Left lobe of liver (tissue), 2 donors: ENCODE results near the gene GLB1L3. TPM values are rescaled to one million over a fixed set of nuclear protein-coding genes. Genes with fewer than 3 reads are reported as not detected.
A peak's percentile ranks its signal among the peaks of the same experiment; 100 is the strongest.

Experiments
- ATAC-seq: fragments of 200-7000 bp; cut with Tn5 transposase; one replicate; pipeline ENCODE4 v1.9.1; 2020; ENCODE audit warnings: mild to moderate bottlenecking, moderate library complexity
- DNase-seq: peaks from one replicate; pipeline ENCODE4 v3.0.0-alpha.2; 2020; ENCODE audit warnings: low spot score
- total RNA-seq: library from RNA; stranded (reverse); gene quantifications from one replicate; pipeline ENCODE4 v1.2.1, GENCODE V29; 2021
- donor health status: DM: no; HTN: no; CAD: no; lungs with moderate emphysema.
- donor health status: DM: no; HTN: yes; CAD: no.

The GLB1L3 gene
- 0.10 TPM for total RNA-seq

- DNase-seq (peak; percentile 40), ATAC-seq (peak; percentile 43)
Observed at GRCh38 chr11:134275534-134276395, at the start of gene GLB1L3. TSS of gene GLB1L3 (plus strand) at chr11:134276379. CDS start at chr11:134276741, 362 bp downstream.

GRCh38 chr11:134226806-134227325, 49.3 kb upstream of the GLB1L3 start:
- DNase-seq (no peak), ATAC-seq (no peak)

GRCh38 chr11:134228625-134229024, 47.6 kb upstream of the GLB1L3 start:
- DNase-seq (no peak), ATAC-seq (no peak)

GRCh38 chr11:134229126-134229790, 46.9 kb upstream of the GLB1L3 start:
- DNase-seq (no peak), ATAC-seq (no peak)

- no peak for DNase-seq
- ATAC-seq, result no peak
Observed at GRCh38 chr11:134230339-134230738, 45.8 kb upstream of the GLB1L3 start.

- ATAC-seq (peak; percentile 82), DNase-seq (peak; percentile 58)
Observed at GRCh38 chr11:134231958-134232659, 44.1 kb upstream of the GLB1L3 start.

GRCh38 chr11:134233729-134234179, 42.4 kb upstream of the GLB1L3 start:
- ATAC-seq, result no peak
- no peak for DNase-seq

GRCh38 chr11:134235399-134235798, 40.8 kb upstream of the GLB1L3 start:
- ATAC-seq, result peak; percentile 84
- peak; percentile 68 for DNase-seq

GRCh38 chr11:134236834-134237556, 39.2 kb upstream of the GLB1L3 start:
- ATAC-seq (no peak), DNase-seq (no peak)

- DNase-seq (no peak), ATAC-seq (no peak)
Observed at GRCh38 chr11:134237557-134237922, 38.6 kb upstream of the GLB1L3 start.

- ATAC-seq (no peak), DNase-seq (no peak)
Observed at GRCh38 chr11:134238956-134239355, 37.2 kb upstream of the GLB1L3 start.

- ATAC-seq (no peak), DNase-seq (no peak)
Observed at GRCh38 chr11:134240592-134240991, 35.6 kb upstream of the GLB1L3 start.

GRCh38 chr11:134242376-134242775, 33.8 kb upstream of the GLB1L3 start:
- DNase-seq (peak; percentile 67), ATAC-seq (peak; percentile 81)

- no peak for DNase-seq
- ATAC-seq, result no peak
Observed at GRCh38 chr11:134243913-134244312, 32.3 kb upstream of the GLB1L3 start.

GRCh38 chr11:134244593-134244992, 31.6 kb upstream of the GLB1L3 start:
- ATAC-seq (peak; percentile 78), DNase-seq (no peak)

GRCh38 chr11:134245434-134245833, 30.7 kb upstream of the GLB1L3 start:
- ATAC-seq, result no peak
- no peak for DNase-seq

GRCh38 chr11:134246100-134246499, 30.1 kb upstream of the GLB1L3 start:
- DNase-seq (no peak), ATAC-seq (no peak)

GRCh38 chr11:134246678-134247077, 29.5 kb upstream of the GLB1L3 start:
- no peak for ATAC-seq

GRCh38 chr11:134248910-134249480, 27.2 kb upstream of the GLB1L3 start:
- no peak for DNase-seq
- no peak for ATAC-seq

More at GRCh38 chr11:134246678-134247077, 29.5 kb upstream of the GLB1L3 start:
- DNase-seq, result no peak

GRCh38 chr11:134250246-134250645, 25.9 kb upstream of the GLB1L3 start:
- DNase-seq (no peak), ATAC-seq (no peak)
